A549 (cell line): ENCODE results near the gene CISD3. TPM values are rescaled to one million over a fixed set of nuclear protein-coding genes. Genes with fewer than 3 reads are reported as not detected.

ENCODE experiments used
- ATAC-seq, 2 experiments: fragments of 200-7000 bp in 1 of 2; fragments of >200 bp in 1 of 2; cut with Nextera tagmentation in 1 of 2; cut with Tn5 transposase in 1 of 2; 3 replicates each; pipeline versions ENCODE4 v1.8.0 to v1.9.1; 2018 to 2020; ENCODE audit warnings: mild to moderate bottlenecking in 1 of 2, moderate library complexity in 1 of 2
- CTCF ChIA-PET: fragments of 300-600 bp; sonication (Branson Sonifier 250); formaldehyde crosslinking; extraction: SDS; loops from one replicate; lab custom pipeline; 2021; ENCODE audit warnings: antibody characterized with exemption, inconsistent platforms; lab: Yijun Ruan, JAX
- POLR2A ChIA-PET: fragments of 350-600 bp; formaldehyde crosslinking; extraction: SDS; loops from one replicate; lab custom pipeline; 2021; ENCODE audit warnings: antibody characterized with exemption, inconsistent platforms; lab: Yijun Ruan, JAX
- DNase-seq, 2 experiments: peaks; one replicate each; pipeline versions ENCODE4 v3.0.0 to v3.0.0-alpha.2; 2011 to 2016; ENCODE audit warnings: low read depth in 1 of 2, low spot score in 1 of 2
- FAIRE-seq: peaks from 2 replicates; lab custom pipeline; 2011; peaks lifted over from hg19 to GRCh38; lab: Jason Lieb, UNC
- H3K27ac ChIP-seq, 2 experiments: fragments of >200 bp; sonication (Bioruptor Twin); formaldehyde crosslinking; 3 replicates each; pipeline ENCODE4 v1.5.1; 2016 to 2017
- H3K4me1 ChIP-seq: fragments of >200 bp; sonication (Bioruptor Twin); formaldehyde crosslinking; 3 replicates; pipeline ENCODE4 v1.6.1; 2016
- H3K4me2 ChIP-seq: fragments of >200 bp; sonication (Bioruptor Twin); formaldehyde crosslinking; 3 replicates; pipeline ENCODE4 v1.6.1; 2016
- H3K4me3 ChIP-seq: fragments of >200 bp; sonication (Bioruptor Twin); formaldehyde crosslinking; 3 replicates; pipeline ENCODE4 v1.5.1; 2016
- H3K9me3 ChIP-seq: fragments of >200 bp; sonication (Bioruptor Twin); formaldehyde crosslinking; 3 replicates; pipeline ENCODE4 v1.6.1; 2016
- BHLHE40 ChIP-seq: IDR thresholded peaks from 2 replicates; pipeline ENCODE4 v1.6.1; 2012; ENCODE audit warnings: low read depth, low read length, inconsistent platforms
- CBX2 ChIP-seq: fragments of 200-600 bp; sonication (generic); IDR thresholded peaks from 2 replicates; pipeline ENCODE4 v1.6.1; 2016; ENCODE audit warnings: low read depth, mild to moderate bottlenecking, borderline replicate concordance
- CBX8 ChIP-seq: fragments of 200-600 bp; sonication (generic); IDR thresholded peaks from 2 replicates; pipeline ENCODE4 v1.6.1; 2016
- CEBPB ChIP-seq, 2 experiments: fragments of >200 bp in 1 of 2; sonication (Bioruptor Twin) in 1 of 2; formaldehyde crosslinking in 1 of 2; IDR thresholded peaks; 2 replicates each; pipeline ENCODE4 v1.6.1; 2012 to 2016
- CHD4 ChIP-seq: fragments of 200-600 bp; sonication (generic); IDR thresholded peaks from 2 replicates; pipeline ENCODE4 v1.6.1; 2016; ENCODE audit warnings: antibody characterized with exemption, mild to moderate bottlenecking, borderline replicate concordance
- EP300 ChIP-seq, 2 experiments: fragments of >200 bp; sonication (Bioruptor Twin); formaldehyde crosslinking; IDR thresholded peaks; 2 replicates in 1 of 2; 3 replicates in 1 of 2; pipeline ENCODE4 v1.6.1; 2016 to 2017
- FOXS1 ChIP-seq: fragments of 250-450 bp; sonication (Bioruptor Pico); IDR thresholded peaks from 2 replicates; pipeline ENCODE4 v1.5.0; 2020; ENCODE audit warnings: mild to moderate bottlenecking, moderate library complexity
- GATA3 ChIP-seq: IDR thresholded peaks from 2 replicates; pipeline ENCODE4 v1.6.1; 2012; ENCODE audit warnings: borderline replicate concordance
- HES2 ChIP-seq: fragments of >200 bp; sonication (Bioruptor Twin); formaldehyde crosslinking; IDR thresholded peaks from 2 replicates; pipeline ENCODE4 v1.6.1; 2016
- HMGXB4 ChIP-seq: fragments of 250-450 bp; sonication (Bioruptor Pico); IDR thresholded peaks from 2 replicates; pipeline ENCODE4 v1.5.0; 2021; ENCODE audit warnings: mild to moderate bottlenecking, moderate library complexity, borderline replicate concordance
- HOXA7 ChIP-seq: fragments of 250-450 bp; sonication (Bioruptor Pico); IDR thresholded peaks from 2 replicates; pipeline ENCODE4 v1.5.0; 2020; ENCODE audit warnings: mild to moderate bottlenecking, moderate library complexity
- HOXB5 ChIP-seq: fragments of 250-450 bp; sonication (Bioruptor Pico); IDR thresholded peaks from 2 replicates; pipeline ENCODE4 v1.5.0; 2020; ENCODE audit warnings: mild to moderate bottlenecking, moderate library complexity
- KDM1A ChIP-seq: fragments of 200-600 bp; sonication (generic); IDR thresholded peaks from 2 replicates; pipeline ENCODE4 v1.6.1; 2016; ENCODE audit warnings: low read depth, mild to moderate bottlenecking
- KDM5A ChIP-seq: fragments of 200-600 bp; sonication (generic); IDR thresholded peaks from 2 replicates; pipeline ENCODE4 v1.6.1; 2016; ENCODE audit warnings: antibody characterized with exemption, mild to moderate bottlenecking
- MAX ChIP-seq: IDR thresholded peaks from 2 replicates; pipeline ENCODE4 v1.6.1; 2012
- MYC ChIP-seq: IDR thresholded peaks from 2 replicates; pipeline ENCODE4 v1.6.1; 2012; ENCODE audit warnings: mild to moderate bottlenecking, inconsistent platforms, low read length, improper control_type of control experiment, borderline replicate concordance
- NR3C1 ChIP-seq: fragments of >200 bp; sonication (Bioruptor Twin); formaldehyde crosslinking; IDR thresholded peaks from 3 replicates; pipeline ENCODE4 v1.6.1; 2017
- PHF8 ChIP-seq: fragments of 200-600 bp; sonication (generic); IDR thresholded peaks from 2 replicates; pipeline ENCODE4 v1.6.1; 2016; ENCODE audit warnings: low read depth, mild to moderate bottlenecking, antibody characterized with exemption, moderate library complexity, borderline replicate concordance
- RAD21 ChIP-seq, 2 experiments: fragments of >200 bp in 1 of 2; sonication (Bioruptor Twin) in 1 of 2; formaldehyde crosslinking in 1 of 2; IDR thresholded peaks in 1 of 2; conservative IDR thresholded peaks in 1 of 2; 2 replicates in 1 of 2; 3 replicates in 1 of 2; pipeline ENCODE4 v1.6.1; 2012 to 2018; ENCODE audit warnings: inconsistent platforms in 1 of 2
- REST ChIP-seq: fragments of 200-600 bp; sonication (generic); IDR thresholded peaks from 2 replicates; pipeline ENCODE4 v1.6.1; 2016; ENCODE audit warnings: antibody characterized with exemption, mild to moderate bottlenecking, moderate library complexity
- RNF2 ChIP-seq: fragments of 200-600 bp; sonication (generic); IDR thresholded peaks from 2 replicates; pipeline ENCODE4 v1.6.1; 2016; ENCODE audit warnings: low read depth, mild to moderate bottlenecking, antibody characterized with exemption, moderate library complexity, borderline replicate concordance
- TP53 ChIP-seq: fragments of 250-450 bp; sonication (Bioruptor Pico); IDR thresholded peaks from 2 replicates; pipeline ENCODE4 v1.5.0; 2021; ENCODE audit warnings: mild to moderate bottlenecking, moderate library complexity
- WGBS: methylation state at CpG from one replicate; pipeline ENCODE4 v1.1.6; 2017; ENCODE audit errors: missing lambda C conversion rate; 5-methylcytosine and 5-hydroxymethylcytosine counted together
- polyA plus RNA-seq, 4 experiments: library from polyadenylated mRNA; depleted of rRNA in 3 of 4; stranded (reverse); fragments of >200 nt; fragmentation: RNase III in 1 of 4; extraction: RNeasy Plus Mini Kit Qiagen cat#74134 plus additional on column Dnase treatment in 1 of 4; gene quantifications; 2 replicates in 3 of 4; 3 replicates in 1 of 4; pipeline ENCODE4 v1.2.3, GENCODE V29; 2011 to 2017

Gene CISD3
- polyA plus RNA-seq, 2 of the 4 experiments (the other 2 are of a cell fraction), result 24.5 to 33.0 TPM

GRCh38 chr17:38711792-38712571, 18.2 kb upstream of the CISD3 start:
- no peak for TF ChIP-seq MAX
- TF ChIP-seq KDM5A, result no peak
- TF ChIP-seq FOXS1 (CRISPR knock-in tag), result no peak
- no peak for TF ChIP-seq CEBPB (IDR thresholded peaks at IDR 0.05)
- TF ChIP-seq HES2, result no peak
- TF ChIP-seq CBX8, result no peak
- TF ChIP-seq RNF2, result no peak
- no peak for TF ChIP-seq REST
- no peak for TF ChIP-seq RAD21 (conservative IDR thresholded peaks at IDR 0.05 in 1 of 2, IDR thresholded peaks at IDR 0.05 in 1 of 2)
- WGBS, result 88% methylated on average over 24 of the region's 26 CpGs
- Histone ChIP-seq H3K27ac (no peak overlapping the region), H3K4me2 (no peak overlapping the region), H3K9me3 (no peaks in the 10 kb centered on the region), H3K4me3 (no peak overlapping the region), H3K4me1 (peaks cover 8% of the 10 kb centered on the region; the same call in 2 of the 3 replicates)
- ChIA-PET CTCF (interaction anchor here (1.1 to 12.9 kb wide), 4 partner anchors 11 to 49 kb away, joined by 4 to 102 read pairs (median 41); no protein-coding TSS in a partner anchor), POLR2A (no interaction called here)
- no peak for DNase-seq
- no peak for ATAC-seq
- no peak for FAIRE-seq

- Histone ChIP-seq H3K9me3 (no peaks in the 10 kb centered on the region), H3K4me3 (no peak overlapping the region), H3K4me2 (no peak overlapping the region), H3K27ac (no peak overlapping the region)
- ChIA-PET CTCF (interaction anchor here (1.1 to 12.9 kb wide), 3 partner anchors 10 to 49 kb away, joined by 4 to 102 read pairs (median 18); no protein-coding TSS in a partner anchor), POLR2A (no interaction called here)
- WGBS, result 92% methylated on average over 10 of the region's 10 CpGs
- DNase-seq, result no peak
- no peak for TF ChIP-seq NR3C1
- TF ChIP-seq, all 56 proteins: peak for 0
- FAIRE-seq, result no peak
- peaks cover 8% of the 10 kb centered on the region; the same call in 2 of the 3 replicates for H3K4me1 ChIP-seq
- ATAC-seq, result no peak
Observed at GRCh38 chr17:38712593-38712992, 17.5 kb upstream of the CISD3 start.

GRCh38 chr17:38713456-38714075, 16.6 kb upstream of the CISD3 start:
- ChIA-PET POLR2A (no interaction called here), CTCF (interaction anchor here (3.6 to 12.9 kb wide), 2 partner anchors 9 to 22 kb away, joined by 18 to 102 read pairs; no protein-coding TSS in a partner anchor)
- DNase-seq, result no peak
- Histone ChIP-seq H3K9me3 (no peaks in the 10 kb centered on the region), H3K4me1 (peaks cover 11% of the 10 kb centered on the region), H3K4me2 (no peak overlapping the region), H3K27ac (no peak overlapping the region), H3K4me3 (no peak overlapping the region)
- WGBS, result 87% methylated on average over 11 of the region's 11 CpGs
- FAIRE-seq, result no peak
- TF ChIP-seq EP300 (IDR thresholded peaks at IDR 0.05) (no peak), GATA3 (no peak), CHD4 (no peak), PHF8 (no peak), TP53 (CRISPR knock-in tag) (no peak), CBX2 (no peak), HMGXB4 (CRISPR knock-in tag) (no peak), HOXA7 (CRISPR knock-in tag) (no peak), HOXB5 (no peak), BHLHE40 (no peak), KDM5A (no peak), MAX (no peak), KDM1A (no peak), MYC (no peak)
- ATAC-seq, result no peak
